ENCODE results near the gene CREB3L2. TPM values are rescaled to one million over a fixed set of nuclear protein-coding genes. Genes with fewer than 3 reads are reported as not detected.
A peak's percentile ranks its signal among the peaks of the same experiment; 100 is the strongest.
"Not testable (repeated sequence)": the region's sequence is repeated elsewhere in the genome, so short reads cannot be mapped to it uniquely, and the experiment has no call there.

Gene CREB3L2
- total and polyA plus RNA-seq, 8 donors: 6.6 to 38.4 (median 32.2) TPM

GRCh38 chr7:137984181-137985041 is 17.5 kb downstream of the CREB3L2 start:
- no peak for TF ChIP-seq CTCF (IDR thresholded peaks at IDR 0.05)
- H3K27me3 ChIP-seq: no peaks in the 10 kb centered on the region
- peaks cover 12 to 40% (median 39%) of the 10 kb centered on the region in 3 donors for H3K4me1 ChIP-seq
- FAIRE-seq (no peak), ATAC-seq (no peak), DNase-seq (no peak)
- no peak overlapping the region for H3K27ac ChIP-seq
- no peaks in the 10 kb centered on the region for H3K36me3 ChIP-seq
- intact Hi-C loops (cut with DNase I): no loop called here
- H3K9me3 ChIP-seq: no peaks in the 10 kb centered on the region
- H3K4me3 ChIP-seq: no peak overlapping the region
- whole genome bisulfite sequencing, 2 donors: 80 to 83% methylated on average over 11 of the region's 11 CpGs

GRCh38 chr7:137983323-137984008 is 18.4 kb downstream of the CREB3L2 start:
- no peak for ATAC-seq
- DNase-seq: no peak
- Histone ChIP-seq H3K27ac (no peak overlapping the region), H3K27me3 (no peaks in the 10 kb centered on the region), H3K9me3 (no peaks in the 10 kb centered on the region), H3K36me3 (no peaks in the 10 kb centered on the region), H3K4me1 (peaks cover 12 to 38% (median 30%) of the 10 kb centered on the region in 3 donors), H3K4me3 (no peak overlapping the region)
- 87 to 90% methylated on average over 12 of the region's 12 CpGs for WGBS, 2 donors
- no peak for TF ChIP-seq CTCF (IDR thresholded peaks at IDR 0.05)
- intact Hi-C loops (cut with DNase I): no loop called here
- FAIRE-seq: no peak

- peaks cover 12 to 38% (median 26%) of the 10 kb centered on the region in 3 donors for H3K4me1 ChIP-seq
- H3K36me3 ChIP-seq; FAIRE-seq; H3K4me3 ChIP-seq; H3K27ac ChIP-seq; H3K27me3 ChIP-seq; H3K9me3 ChIP-seq; ATAC-seq; intact Hi-C loops (cut with DNase I); DNase-seq: not testable (repeated sequence)
- WGBS, 2 donors: 95 to 97% methylated on average over 6 of the region's 6 CpGs
These were observed 19.5 kb downstream of the CREB3L2 start for GRCh38 chr7:137982394-137982793.

GRCh38 chr7:137981668-137982067 is 20.2 kb downstream of the CREB3L2 start:
- intact Hi-C loops (cut with DNase I): no loop called here
- FAIRE-seq: no peak
- no peak for DNase-seq
- peaks cover 7 to 33% (median 21%) of the 10 kb centered on the region in 3 donors for H3K4me1 ChIP-seq
- 78% methylated on average over 4 of the region's 4 CpGs for WGBS, 2 donors
- no peak for ATAC-seq
- H3K4me3 ChIP-seq: no peak overlapping the region
- no peaks in the 10 kb centered on the region for H3K27me3 ChIP-seq
- TF ChIP-seq CTCF (IDR thresholded peaks at IDR 0.05): no peak
- no peaks in the 10 kb centered on the region for H3K9me3 ChIP-seq
- peak overlapping the region in 2 of 4 donors; percentile 46 to 61 for H3K27ac ChIP-seq
- no peaks in the 10 kb centered on the region for H3K36me3 ChIP-seq

- no peaks in the 10 kb centered on the region for H3K27me3 ChIP-seq
- H3K36me3 ChIP-seq: no peaks in the 10 kb centered on the region
- H3K9me3 ChIP-seq: no peaks in the 10 kb centered on the region
- no peak for TF ChIP-seq CTCF (IDR thresholded peaks at IDR 0.05)
- no peak overlapping the region for H3K4me3 ChIP-seq
- H3K4me1 ChIP-seq: peaks cover 2 to 29% (median 16%) of the 10 kb centered on the region in 3 donors
- peak; percentile 10 to 46 (median 32) for ATAC-seq
- peak overlapping the region in 2 of 4 donors; percentile 50 to 61 for H3K27ac ChIP-seq
- intact Hi-C loops (cut with DNase I): no loop called here
- no peak for DNase-seq
- FAIRE-seq: no peak
These were observed 20.7 kb downstream of the CREB3L2 start for GRCh38 chr7:137981175-137981574.
